GM13977 (cell line): Measurements from ENCODE around the gene MIX23.
"Not testable (repeated sequence)": the region's sequence is repeated elsewhere in the genome, so short reads cannot be mapped to it uniquely, and the experiment has no call there.

Experiments used
- DNase-seq: peaks from one replicate; pipeline ENCODE4 v3.0.0; 2012; ENCODE audit warnings: low spot score
- in situ Hi-C: fragments of 300-500 bp; cut with MboI; formaldehyde crosslinking; loops from one replicate; pipeline ENCODE4 v1.12.0; 2022; ENCODE audit warnings: low sequenced_read_pairs, low pct_unique_long_range_greater_than_20kb, mixed read lengths, inconsistent platforms; ENCODE audit not compliant: unreplicated experiment
- TF ChIP-seq, protein P1 (sequence below): IDR thresholded peaks from 2 replicates; pipeline ENCODE4 v1.5.1; 2012; ENCODE audit warnings: mild to moderate bottlenecking, control low read depth; ENCODE audit not compliant: insufficient read depth; ENCODE audit errors: extremely low read depth, missing control alignments

Gene MIX23

GRCh38 chr3:122389197-122389596 is 6.2 kb upstream of the MIX23 start:
- no peak for DNase-seq
- TF ChIP-seq, protein P1, sequence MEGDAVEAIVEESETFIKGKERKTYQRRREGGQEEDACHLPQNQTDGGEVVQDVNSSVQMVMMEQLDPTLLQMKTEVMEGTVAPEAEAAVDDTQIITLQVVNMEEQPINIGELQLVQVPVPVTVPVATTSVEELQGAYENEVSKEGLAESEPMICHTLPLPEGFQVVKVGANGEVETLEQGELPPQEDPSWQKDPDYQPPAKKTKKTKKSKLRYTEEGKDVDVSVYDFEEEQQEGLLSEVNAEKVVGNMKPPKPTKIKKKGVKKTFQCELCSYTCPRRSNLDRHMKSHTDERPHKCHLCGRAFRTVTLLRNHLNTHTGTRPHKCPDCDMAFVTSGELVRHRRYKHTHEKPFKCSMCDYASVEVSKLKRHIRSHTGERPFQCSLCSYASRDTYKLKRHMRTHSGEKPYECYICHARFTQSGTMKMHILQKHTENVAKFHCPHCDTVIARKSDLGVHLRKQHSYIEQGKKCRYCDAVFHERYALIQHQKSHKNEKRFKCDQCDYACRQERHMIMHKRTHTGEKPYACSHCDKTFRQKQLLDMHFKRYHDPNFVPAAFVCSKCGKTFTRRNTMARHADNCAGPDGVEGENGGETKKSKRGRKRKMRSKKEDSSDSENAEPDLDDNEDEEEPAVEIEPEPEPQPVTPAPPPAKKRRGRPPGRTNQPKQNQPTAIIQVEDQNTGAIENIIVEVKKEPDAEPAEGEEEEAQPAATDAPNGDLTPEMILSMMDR = no peak
- in situ Hi-C loops = no loop called here

DNA sequence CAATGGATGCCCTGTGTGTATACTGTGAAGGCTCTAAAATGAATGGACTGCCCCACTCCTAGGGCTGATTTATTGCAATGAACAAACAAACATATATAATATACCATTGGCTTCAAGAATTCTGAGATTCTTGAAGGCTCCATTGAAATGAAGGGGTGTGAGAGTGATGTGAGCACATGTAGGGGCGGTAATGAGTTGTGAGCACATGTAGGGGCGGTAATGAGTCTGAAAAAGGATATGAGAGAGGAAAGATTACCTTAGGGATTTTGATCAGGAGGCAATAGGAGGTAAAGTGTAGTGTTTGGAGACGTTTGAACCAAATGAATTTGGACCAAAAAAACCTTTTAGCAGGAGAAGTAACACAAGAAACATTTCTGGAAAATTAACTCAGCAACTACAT is 4.7 kb upstream of the MIX23 start:
- no peak for DNase-seq
- TF ChIP-seq, protein P1 = no peak
- in situ Hi-C loops = no loop called here

DNA sequence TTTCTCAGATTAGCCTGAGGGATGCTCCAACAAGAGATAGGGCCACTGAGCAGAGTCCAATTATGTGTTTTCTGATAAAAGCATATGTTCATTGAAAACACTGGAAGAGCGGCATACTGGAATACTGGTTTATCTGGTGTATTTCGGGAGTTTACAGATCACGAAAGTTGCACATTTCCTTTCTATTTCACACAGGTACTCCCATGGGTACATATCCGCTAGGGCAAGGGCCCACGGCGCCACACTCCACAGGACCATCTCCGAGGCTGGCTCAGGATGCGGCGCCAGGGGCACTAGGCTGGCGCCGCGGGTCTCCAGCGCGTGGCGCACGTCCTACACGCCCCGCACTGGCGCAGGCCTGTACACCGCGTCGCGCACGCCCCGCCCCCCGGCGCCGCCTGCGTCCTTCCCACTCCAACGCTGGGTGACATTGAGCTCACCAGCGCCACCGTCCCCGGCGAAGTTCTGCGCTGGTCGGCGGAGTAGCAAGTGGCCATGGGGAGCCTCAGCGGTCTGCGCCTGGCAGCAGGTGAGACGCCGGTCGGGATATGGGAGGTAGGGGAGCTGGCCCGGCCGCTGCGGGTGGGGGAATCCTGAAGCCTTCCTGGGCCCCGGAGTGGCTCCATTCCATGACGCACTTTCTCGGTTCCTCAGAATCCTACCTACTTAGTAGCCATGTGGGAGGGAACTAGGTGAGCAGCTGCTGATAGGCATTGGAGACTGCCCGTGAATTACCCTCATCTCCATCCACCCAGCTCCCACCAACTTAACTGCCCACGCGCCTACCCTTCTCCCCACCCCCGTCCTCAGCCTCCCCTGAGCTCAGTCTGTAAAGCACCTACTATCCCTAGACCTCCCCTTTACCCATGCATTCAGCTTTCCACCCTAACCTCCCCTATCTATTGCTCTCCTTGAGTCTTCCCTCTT is 1.0 kb upstream of the MIX23 start, which contains the start of gene FAM162A:
FAM162A (plus strand) TSS at position 412 of the 927 bp plus-strand sequence; CDS start at position 496, 84 bp downstream.
- in situ Hi-C loops = no loop called here
- DNase-seq = peak; percentile 91
- TF ChIP-seq, protein P1 = peak; percentile 83

DNA sequence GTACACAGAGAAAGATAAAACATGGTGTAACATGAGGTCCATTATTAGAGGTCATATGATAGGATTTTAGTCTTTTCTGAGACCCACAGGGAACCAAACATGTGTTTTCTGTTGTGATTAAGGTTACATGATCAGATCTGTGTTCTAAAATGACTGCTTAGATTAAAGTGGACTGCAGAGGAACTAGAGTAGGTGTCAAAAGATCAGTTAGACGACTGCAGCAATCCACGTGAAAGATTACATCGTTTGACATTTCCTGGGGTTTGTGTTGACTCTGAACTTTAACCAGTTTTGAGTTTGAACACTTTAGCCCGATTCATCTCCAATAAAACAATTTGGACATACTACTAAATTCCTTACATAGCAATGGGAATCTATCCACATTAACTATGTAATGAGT is 5.1 kb downstream of the MIX23 start:
- in situ Hi-C loops = no loop called here
- DNase-seq = no peak
- TF ChIP-seq, protein P1 = no peak

DNA sequence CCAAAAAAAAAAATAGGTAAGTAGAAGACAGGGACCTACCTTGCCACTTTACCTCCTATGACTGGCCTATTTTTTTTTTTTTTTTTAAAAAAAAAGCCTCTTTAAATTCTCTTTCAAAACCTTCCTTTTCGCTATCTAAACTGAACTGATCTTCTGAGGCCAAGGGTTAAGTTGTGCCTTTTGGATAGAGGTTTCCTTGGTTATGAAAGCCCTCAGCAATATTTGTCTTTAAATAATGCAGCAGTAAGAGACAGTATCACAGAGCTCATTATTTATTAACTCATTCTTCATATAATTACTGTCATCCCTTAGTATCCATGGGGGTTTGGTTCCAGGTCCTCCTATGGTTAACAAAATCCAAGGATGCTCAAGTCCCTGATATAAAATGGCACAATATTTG is 9.0 kb downstream of the MIX23 start:
- TF ChIP-seq, protein P1 = no peak
- in situ Hi-C loops = no loop called here
- no peak for DNase-seq

DNA sequence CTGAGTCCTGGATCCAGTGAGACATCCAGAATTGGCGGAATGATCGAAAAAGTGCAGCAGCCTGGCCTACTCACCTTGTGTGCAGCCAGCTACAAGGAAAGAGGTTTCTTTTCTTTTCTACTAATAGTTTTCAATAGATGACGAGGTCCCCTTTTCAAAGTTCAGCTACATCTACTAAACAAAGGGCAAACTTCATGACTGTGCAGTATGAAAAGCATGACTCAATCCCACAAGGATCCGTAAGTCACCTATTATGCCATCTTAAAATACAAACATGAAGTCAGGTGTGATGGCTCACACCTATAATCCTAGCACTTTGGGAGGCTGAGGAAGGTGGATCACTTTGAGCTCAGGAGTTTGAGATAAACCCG is 16.7 kb downstream of the MIX23 start:
- TF ChIP-seq, protein P1 = no peak
- no peak for DNase-seq

DNA sequence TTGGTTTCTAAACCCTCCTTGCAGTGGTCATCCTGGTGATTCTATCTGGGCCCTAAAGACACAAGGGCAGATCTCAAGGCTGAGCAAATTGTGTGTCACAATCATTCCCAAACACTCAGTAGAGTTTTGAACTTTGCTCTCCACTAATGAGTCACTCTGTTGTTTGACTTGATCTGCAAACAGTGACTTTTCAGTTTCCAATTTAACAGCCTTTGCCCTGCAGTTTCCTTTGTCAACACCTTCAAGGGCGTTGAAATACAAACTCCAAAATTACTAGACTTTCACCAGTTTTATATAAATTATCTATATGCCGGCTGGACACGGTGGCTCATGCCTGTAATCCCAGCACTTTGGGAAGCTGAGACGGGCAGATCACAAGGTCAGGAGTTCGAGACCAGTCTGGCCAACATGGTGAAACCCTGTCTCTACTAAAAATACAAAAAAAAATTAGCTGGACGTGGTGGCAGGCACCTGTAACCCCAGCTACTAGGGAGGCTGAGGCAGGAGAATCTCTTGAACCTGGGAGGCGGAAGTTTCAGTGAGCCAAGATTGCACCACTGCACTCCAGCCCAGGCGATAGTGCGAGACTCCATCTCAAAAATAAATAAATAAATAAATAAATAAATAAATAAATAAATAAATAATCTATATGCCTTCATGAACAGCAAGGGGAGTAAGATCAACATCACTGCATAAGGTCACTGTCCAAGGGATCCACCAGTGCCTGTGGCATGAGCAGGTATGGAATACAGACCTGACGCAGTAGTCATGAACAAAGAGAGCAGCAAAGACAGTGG is 17.3 kb downstream of the MIX23 start:
- DNase-seq, in situ Hi-C loops: not testable (repeated sequence)

More for the DNA sequence above, 16.7 kb downstream of the MIX23 start:
- in situ Hi-C loops = no loop called here
